GM18951 (cell line): ENCODE measurements around the gene C8A.

Source experiments
- POLR2A ChIP-seq: IDR thresholded peaks from 4 replicates; pipeline ENCODE4 v1.6.1; 2011; ENCODE audit warnings: mild to moderate bottlenecking; ENCODE audit not compliant: insufficient read length, insufficient read depth; ENCODE audit errors: extremely low read depth
- in situ Hi-C: fragments of 300-500 bp; cut with MboI; formaldehyde crosslinking; loops from one replicate; pipeline ENCODE4 v1.12.0; 2022; ENCODE audit warnings: low sequenced_read_pairs, mixed read lengths, inconsistent platforms; ENCODE audit not compliant: unreplicated experiment

C8A gene

GRCh38 chr1:56854521-56855099 is at the start of gene C8A:
TSS of gene C8A (plus strand) at chr1:56854797. CDS start at chr1:56854902, 105 bp downstream.
- in situ Hi-C loops, result no loop called here
- TF ChIP-seq POLR2A, result no peak

GRCh38 chr1:56806804-56807203 is 47.8 kb upstream of the C8A start:
- no peak for TF ChIP-seq POLR2A
- in situ Hi-C loops, result no loop called here

- in situ Hi-C loops, result no loop called here
- no peak for TF ChIP-seq POLR2A
These were observed 46.2 kb upstream of the C8A start for GRCh38 chr1:56808410-56808809.

- in situ Hi-C loops, result no loop called here
- TF ChIP-seq POLR2A, result no peak
These were observed 43.3 kb upstream of the C8A start for GRCh38 chr1:56811331-56811730.

GRCh38 chr1:56814205-56814604 is 40.4 kb upstream of the C8A start:
- in situ Hi-C loops, result no loop called here
- TF ChIP-seq POLR2A, result no peak

- TF ChIP-seq POLR2A, result no peak
- in situ Hi-C loops, result no loop called here
These were observed 38.3 kb upstream of the C8A start for GRCh38 chr1:56816264-56816663.

GRCh38 chr1:56816909-56817308 is 37.7 kb upstream of the C8A start:
- in situ Hi-C loops, result no loop called here
- no peak for TF ChIP-seq POLR2A

GRCh38 chr1:56817716-56818463 is 36.7 kb upstream of the C8A start:
- in situ Hi-C loops, result no loop called here
- TF ChIP-seq POLR2A, result no peak

- in situ Hi-C loops, result no loop called here
- no peak for TF ChIP-seq POLR2A
These were observed 35.2 kb upstream of the C8A start, which contains the start of gene FYB2 for GRCh38 chr1:56819387-56819899. TSS of gene FYB2 (minus strand) at chr1:56819404. CDS start at chr1:56819290, 114 bp downstream.

- in situ Hi-C loops, result no loop called here
- TF ChIP-seq POLR2A, result no peak
These were observed 33.7 kb upstream of the C8A start for GRCh38 chr1:56820755-56821461.

GRCh38 chr1:56821462-56821797 is 33.2 kb upstream of the C8A start:
- in situ Hi-C loops, result no loop called here
- TF ChIP-seq POLR2A, result no peak

GRCh38 chr1:56824271-56824670 is 30.3 kb upstream of the C8A start:
- no peak for TF ChIP-seq POLR2A
- in situ Hi-C loops, result no loop called here

- in situ Hi-C loops, result no loop called here
- no peak for TF ChIP-seq POLR2A
These were observed 29.7 kb upstream of the C8A start for GRCh38 chr1:56824938-56825337.
